Psoas muscle (tissue), 8 donors: Measurements from ENCODE around the gene BTG4. TPM values are rescaled to one million over a fixed set of nuclear protein-coding genes. Genes with fewer than 3 reads are reported as not detected.

ENCODE experiments used
- ATAC-seq, 4 donors: fragments of 200-7000 bp; cut with Tn5 transposase; one replicate each; pipeline ENCODE4 v1.9.1; 2020; ENCODE audit warnings: moderate library complexity in 3 of 4, mild to moderate bottlenecking in 2 of 4
- DNase-seq, 2 donors: peaks; one replicate each; pipeline ENCODE4 v3.0.0-alpha.2; 2020
- H3K27ac ChIP-seq: fragments of 200-600 bp; one replicate; pipeline ENCODE4 v1.8.0; 2022
- H3K27me3 ChIP-seq, 3 donors: fragments of 200-600 bp in 1 of 3; one replicate each; pipeline versions ENCODE4 v1.6.1 to v1.8.0; 2013 to 2022; ENCODE audit warnings: low read length in 2 of 3, mild to moderate bottlenecking in 2 of 3, moderate library complexity in 1 of 3; ENCODE audit not compliant: insufficient read depth in 3 of 3
- H3K36me3 ChIP-seq, 2 donors: fragments of 200-600 bp in 1 of 2; one replicate each; pipeline versions ENCODE4 v1.6.1 to v1.8.0; 2013 to 2022; ENCODE audit warnings: low read depth in 1 of 2, mild to moderate bottlenecking in 1 of 2, moderate library complexity in 1 of 2; ENCODE audit not compliant: insufficient read depth in 1 of 2
- H3K4me1 ChIP-seq: fragments of 200-600 bp; one replicate; pipeline ENCODE4 v1.8.0; 2022
- H3K4me3 ChIP-seq: fragments of 200-600 bp; one replicate; pipeline ENCODE4 v1.8.0; 2022; ENCODE audit warnings: mild to moderate bottlenecking
- H3K9me3 ChIP-seq: fragments of 200-600 bp; one replicate; pipeline ENCODE4 v1.8.0; 2022
- WGBS, 3 donors: extraction: QIAGEN DNeasy Blood & Tissue Kit; methylation state at CpG; one replicate each; pipeline versions ENCODE4 v1.1.6 to v1.1.7; 2013; 5-methylcytosine and 5-hydroxymethylcytosine counted together
- intact Hi-C, 2 donors: fragments of 100-400 bp; cut with DNase I; formaldehyde crosslinking; loops; one replicate each; pipeline versions ENCODE4 v1.11.0 to v1.14.2; 2022
- polyA plus RNA-seq, 3 donors: library from polyadenylated mRNA; stranded (reverse); fragments of 200-250 nt; gene quantifications; one replicate each; pipeline ENCODE4 v1.2.3, GENCODE V29; 2013
- total RNA-seq, 4 donors: library from RNA; stranded (reverse); fragmentation: NEBNext Ultra II Directional in 2 of 4; extraction: Animal tissue kit (Norgen Biotek cat#: 25700) in 2 of 4; gene quantifications; one replicate each; pipeline versions ENCODE4 v1.2.1 to v1.2.4, GENCODE V29; 2021 to 2023
- TF ChIP-seq, protein P1 (sequence below): fragments of 200-600 bp; IDR thresholded peaks from one replicate; pipeline ENCODE4 v1.8.0; 2022; ENCODE audit warnings: antibody characterized with exemption
- donor health status: healthy with polysubstance abuse.
- donor health status: DM: no; HTN: no; CAD: no; lungs with moderate emphysema.
- donor health status: Bipolar disorder and iron deficiency.
- donor health status: healthy.
- donor health status: DM: yes; HTN: yes; CAD: no.
- donor health status: DM: no; HTN: no; CAD: no.
- donor health status: DM: no; HTN: no; CAD: no.
- donor health status: DM: yes; HTN: yes; CAD: no.

Gene BTG4
- total and polyA plus RNA-seq, 7 donors = not detected

DNA sequence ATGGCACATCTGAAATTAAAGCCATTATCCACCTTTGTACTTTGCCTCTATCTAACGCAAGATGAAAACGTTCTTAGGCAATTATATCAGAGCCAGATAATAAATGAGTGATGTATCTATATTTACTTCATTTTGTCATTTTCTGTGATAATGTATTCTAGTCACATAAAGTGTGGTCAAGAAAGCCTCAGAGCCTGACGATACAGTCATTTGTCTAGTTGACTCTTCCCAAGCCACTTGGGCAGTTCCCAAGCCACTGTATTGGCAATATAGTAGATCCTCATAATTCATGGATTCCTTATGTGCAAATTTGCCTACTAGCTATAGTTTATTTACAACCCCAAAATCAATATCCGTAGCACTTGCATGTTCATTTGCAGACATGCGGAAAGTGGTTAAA lies 10.2 kb upstream of the BTG4 start:
- no peaks in the 10 kb centered on the region for H3K9me3 ChIP-seq
- no peaks in the 10 kb centered on the region for H3K4me1 ChIP-seq
- WGBS, 3 donors = 92 to 93% (median 93%) methylated on average over 5 of the region's 5 CpGs
- intact Hi-C loops = no loop called here
- no peaks in the 10 kb centered on the region for H3K36me3 ChIP-seq
- H3K27me3 ChIP-seq = no peaks in the 10 kb centered on the region
- DNase-seq (no peak), ATAC-seq (no peak)
- TF ChIP-seq, protein P1, sequence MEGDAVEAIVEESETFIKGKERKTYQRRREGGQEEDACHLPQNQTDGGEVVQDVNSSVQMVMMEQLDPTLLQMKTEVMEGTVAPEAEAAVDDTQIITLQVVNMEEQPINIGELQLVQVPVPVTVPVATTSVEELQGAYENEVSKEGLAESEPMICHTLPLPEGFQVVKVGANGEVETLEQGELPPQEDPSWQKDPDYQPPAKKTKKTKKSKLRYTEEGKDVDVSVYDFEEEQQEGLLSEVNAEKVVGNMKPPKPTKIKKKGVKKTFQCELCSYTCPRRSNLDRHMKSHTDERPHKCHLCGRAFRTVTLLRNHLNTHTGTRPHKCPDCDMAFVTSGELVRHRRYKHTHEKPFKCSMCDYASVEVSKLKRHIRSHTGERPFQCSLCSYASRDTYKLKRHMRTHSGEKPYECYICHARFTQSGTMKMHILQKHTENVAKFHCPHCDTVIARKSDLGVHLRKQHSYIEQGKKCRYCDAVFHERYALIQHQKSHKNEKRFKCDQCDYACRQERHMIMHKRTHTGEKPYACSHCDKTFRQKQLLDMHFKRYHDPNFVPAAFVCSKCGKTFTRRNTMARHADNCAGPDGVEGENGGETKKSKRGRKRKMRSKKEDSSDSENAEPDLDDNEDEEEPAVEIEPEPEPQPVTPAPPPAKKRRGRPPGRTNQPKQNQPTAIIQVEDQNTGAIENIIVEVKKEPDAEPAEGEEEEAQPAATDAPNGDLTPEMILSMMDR = no peak
- H3K27ac ChIP-seq = no peak overlapping the region
- H3K4me3 ChIP-seq = no peak overlapping the region

GRCh38 chr11:111521135-111521534 lies 8.9 kb upstream of the BTG4 start:
- WGBS, 3 donors = 81 to 93% (median 81%) methylated on average over 2 of the region's 2 CpGs
- H3K27me3 ChIP-seq = no peaks in the 10 kb centered on the region
- ATAC-seq (no peak), DNase-seq (no peak)
- no peaks in the 10 kb centered on the region for H3K4me1 ChIP-seq
- no peak overlapping the region for H3K4me3 ChIP-seq
- no peak overlapping the region for H3K27ac ChIP-seq
- TF ChIP-seq, protein P1 = no peak
- intact Hi-C loops = no loop called here
- no peaks in the 10 kb centered on the region for H3K36me3 ChIP-seq
- H3K9me3 ChIP-seq = no peaks in the 10 kb centered on the region

DNA sequence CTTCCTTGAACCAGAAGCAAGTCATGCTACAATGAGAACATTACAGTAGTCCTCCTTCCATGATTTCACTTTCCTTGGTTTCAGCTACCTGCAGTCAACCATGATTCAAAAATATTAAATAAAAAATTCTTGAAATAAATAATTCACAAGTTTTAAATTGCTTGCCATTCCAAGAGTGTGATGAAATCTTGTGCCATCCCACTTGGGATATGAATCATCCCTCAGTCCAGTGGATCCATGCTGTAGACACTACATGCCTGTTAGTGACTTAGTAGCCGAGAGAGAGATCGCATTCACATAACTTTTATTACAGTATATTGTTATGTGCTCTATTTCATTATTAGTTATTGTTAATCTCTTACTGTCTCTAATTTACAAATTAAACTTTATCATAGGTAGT lies 8.4 kb upstream of the BTG4 start:
- TF ChIP-seq, protein P1 = no peak
- Histone ChIP-seq H3K9me3 (no peaks in the 10 kb centered on the region), H3K27ac (no peak overlapping the region), H3K4me3 (no peak overlapping the region), H3K27me3 (no peaks in the 10 kb centered on the region), H3K36me3 (no peaks in the 10 kb centered on the region), H3K4me1 (no peaks in the 10 kb centered on the region)
- WGBS, 3 donors = 86 to 92% (median 91%) methylated on average over 2 of the region's 2 CpGs
- no peak for DNase-seq
- ATAC-seq = no peak
- intact Hi-C loops = no loop called here

- no peak overlapping the region for H3K4me3 ChIP-seq
- ATAC-seq (no peak), DNase-seq (no peak)
- WGBS, 3 donors = 69 to 86% (median 76%) methylated on average over 1 of the region's 1 CpG
- H3K9me3 ChIP-seq = no peaks in the 10 kb centered on the region
- TF ChIP-seq, protein P1 = no peak
- no peak overlapping the region for H3K27ac ChIP-seq
- intact Hi-C loops = no loop called here
- no peaks in the 10 kb centered on the region for H3K4me1 ChIP-seq
- no peaks in the 10 kb centered on the region for H3K36me3 ChIP-seq
- peaks cover 0 to 9% (median 4%) of the 10 kb centered on the region in 3 donors for H3K27me3 ChIP-seq
Observed at GRCh38 chr11:111518668-111519067, 6.5 kb upstream of the BTG4 start.

GRCh38 chr11:111515591-111515990 lies 3.4 kb upstream of the BTG4 start:
- no peak for ATAC-seq
- no peaks in the 10 kb centered on the region for H3K36me3 ChIP-seq
- no peak overlapping the region for H3K27ac ChIP-seq
- no peak for DNase-seq
- H3K4me1 ChIP-seq = no peaks in the 10 kb centered on the region
- 89 to 92% (median 90%) methylated on average over 2 of the region's 2 CpGs for WGBS, 3 donors
- H3K27me3 ChIP-seq = peaks cover 0 to 34% (median 12%) of the 10 kb centered on the region in 3 donors
- intact Hi-C loops = no loop called here
- no peaks in the 10 kb centered on the region for H3K9me3 ChIP-seq
- no peak overlapping the region for H3K4me3 ChIP-seq
- TF ChIP-seq, protein P1 = no peak
